ENCODE results near the gene SLC25A21.
"Not testable (repeated sequence)": the region's sequence is repeated elsewhere in the genome, so short reads cannot be mapped to it uniquely, and the experiment has no call there.

Gene SLC25A21

GRCh38 chr14:36750244-36750643 is 422.2 kb downstream of the SLC25A21 start:
- DNase-seq: no peak

GRCh38 chr14:36748610-36749213 is 423.7 kb downstream of the SLC25A21 start:
- no peak for DNase-seq

- no peak for DNase-seq
Measured at GRCh38 chr14:36747411-36748184, 424.8 kb downstream of the SLC25A21 start.

- no peak for DNase-seq
Measured at GRCh38 chr14:36746872-36747271, 425.5 kb downstream of the SLC25A21 start.

- DNase-seq: no peak
Measured at GRCh38 chr14:36741858-36742257, 430.5 kb downstream of the SLC25A21 start.

GRCh38 chr14:36738269-36738668 is 434.1 kb downstream of the SLC25A21 start:
- DNase-seq: no peak

GRCh38 chr14:36726128-36726527 is 446.3 kb downstream of the SLC25A21 start:
- DNase-seq: no peak

GRCh38 chr14:36724162-36724561 is 448.2 kb downstream of the SLC25A21 start:
- no peak for DNase-seq

- no peak for DNase-seq
Measured at GRCh38 chr14:36723530-36723929, 448.9 kb downstream of the SLC25A21 start.

- no peak for DNase-seq
Measured at GRCh38 chr14:36721877-36722276, 450.5 kb downstream of the SLC25A21 start.

- DNase-seq: no peak
Measured at GRCh38 chr14:36720657-36721056, 451.7 kb downstream of the SLC25A21 start.

GRCh38 chr14:36719823-36720222 is 452.6 kb downstream of the SLC25A21 start:
- no peak for DNase-seq

- DNase-seq: no peak
Measured at GRCh38 chr14:36718216-36718615, 454.2 kb downstream of the SLC25A21 start.

- DNase-seq: no peak
Measured at GRCh38 chr14:36717363-36717762, 455.0 kb downstream of the SLC25A21 start.

GRCh38 chr14:36716614-36717184 is 455.7 kb downstream of the SLC25A21 start:
- no peak for DNase-seq

- DNase-seq: no peak
Measured at GRCh38 chr14:36713960-36714703, 458.3 kb downstream of the SLC25A21 start.

GRCh38 chr14:36707570-36707969 is 464.8 kb downstream of the SLC25A21 start:
- DNase-seq: no peak

GRCh38 chr14:36702474-36702873 is 469.9 kb downstream of the SLC25A21 start:
- DNase-seq: no peak

GRCh38 chr14:36701132-36701531 is 471.3 kb downstream of the SLC25A21 start:
- DNase-seq: no peak

- no peak for DNase-seq
Measured at GRCh38 chr14:36700651-36701050, 471.8 kb downstream of the SLC25A21 start.

- not testable (repeated sequence) for DNase-seq
Measured at GRCh38 chr14:36699420-36699819, 473.0 kb downstream of the SLC25A21 start.

GRCh38 chr14:36690311-36691040 is 481.9 kb downstream of the SLC25A21 start:
- DNase-seq: no peak

- no peak for DNase-seq
Measured at GRCh38 chr14:36684946-36685345, 487.5 kb downstream of the SLC25A21 start.
